Endothelial cell of umbilical vein (primary cell): ENCODE measurements around the gene TK2.

Experiments
- CTCF ChIP-seq, 2 donors: IDR thresholded peaks; 1 replicate in 1 of 2; 2 replicates in 1 of 2; pipeline ENCODE4 v1.5.1; 2011; ENCODE audit warnings: low read length in 2 of 2, mild to moderate bottlenecking in 2 of 2, moderate library complexity in 2 of 2, control low read depth in 1 of 2, inconsistent platforms in 1 of 2, low read depth in 1 of 2; ENCODE audit not compliant: insufficient read depth in 1 of 2; ENCODE audit errors: extremely low read depth in 1 of 2
- EZH2 ChIP-seq: IDR thresholded peaks from 2 replicates; pipeline ENCODE4 v1.6.1; 2012; ENCODE audit warnings: borderline replicate concordance, low read depth, mild to moderate bottlenecking, moderate library complexity, low read length, inconsistent platforms; ENCODE audit not compliant: severe bottlenecking
- MYC ChIP-seq: IDR thresholded peaks from one replicate; pipeline ENCODE4 v1.6.1; 2011; ENCODE audit warnings: mild to moderate bottlenecking, low read depth, low read length
- POLR2A ChIP-seq: IDR thresholded peaks from 2 replicates; pipeline ENCODE4 v1.6.1; 2012; ENCODE audit warnings: low read depth, mild to moderate bottlenecking, control low read depth, low read length

DNA sequence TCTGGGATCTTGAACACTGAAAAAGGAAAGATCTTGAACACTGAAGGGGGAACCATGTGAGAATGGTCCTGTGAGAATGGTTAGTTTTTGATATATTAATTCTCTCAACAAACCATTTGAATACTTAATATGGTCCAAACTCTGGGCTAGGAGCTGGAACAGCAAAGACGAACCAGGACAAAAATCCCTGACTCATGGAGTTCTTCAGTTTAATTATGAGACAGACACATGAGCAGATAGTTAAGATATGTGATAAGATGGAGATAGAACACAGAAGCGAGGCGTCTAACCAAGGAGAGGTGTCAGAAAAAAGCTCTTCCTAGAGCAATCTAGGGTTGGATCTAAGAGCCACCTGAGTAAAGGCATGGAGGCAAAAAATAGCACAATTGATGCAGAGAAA is 4.1 kb upstream of the TK2 start:
- TF ChIP-seq MYC: no peak
- no peak for TF ChIP-seq EZH2
- no peak for TF ChIP-seq POLR2A
- TF ChIP-seq CTCF (IDR thresholded peaks at IDR 0.05; ENCODE audit: extremely low read depth in 1 of 2, insufficient read depth in 1 of 2, low read depth in 1 of 2, low read length in 2 of 2): no peak
